ENCODE results near the gene TMEM107. TPM values are rescaled to one million over a fixed set of nuclear protein-coding genes. Genes with fewer than 3 reads are reported as not detected.

The TMEM107 gene
- total RNA-seq, 1 donor from 2014 or later: 17.1 TPM

DNA sequence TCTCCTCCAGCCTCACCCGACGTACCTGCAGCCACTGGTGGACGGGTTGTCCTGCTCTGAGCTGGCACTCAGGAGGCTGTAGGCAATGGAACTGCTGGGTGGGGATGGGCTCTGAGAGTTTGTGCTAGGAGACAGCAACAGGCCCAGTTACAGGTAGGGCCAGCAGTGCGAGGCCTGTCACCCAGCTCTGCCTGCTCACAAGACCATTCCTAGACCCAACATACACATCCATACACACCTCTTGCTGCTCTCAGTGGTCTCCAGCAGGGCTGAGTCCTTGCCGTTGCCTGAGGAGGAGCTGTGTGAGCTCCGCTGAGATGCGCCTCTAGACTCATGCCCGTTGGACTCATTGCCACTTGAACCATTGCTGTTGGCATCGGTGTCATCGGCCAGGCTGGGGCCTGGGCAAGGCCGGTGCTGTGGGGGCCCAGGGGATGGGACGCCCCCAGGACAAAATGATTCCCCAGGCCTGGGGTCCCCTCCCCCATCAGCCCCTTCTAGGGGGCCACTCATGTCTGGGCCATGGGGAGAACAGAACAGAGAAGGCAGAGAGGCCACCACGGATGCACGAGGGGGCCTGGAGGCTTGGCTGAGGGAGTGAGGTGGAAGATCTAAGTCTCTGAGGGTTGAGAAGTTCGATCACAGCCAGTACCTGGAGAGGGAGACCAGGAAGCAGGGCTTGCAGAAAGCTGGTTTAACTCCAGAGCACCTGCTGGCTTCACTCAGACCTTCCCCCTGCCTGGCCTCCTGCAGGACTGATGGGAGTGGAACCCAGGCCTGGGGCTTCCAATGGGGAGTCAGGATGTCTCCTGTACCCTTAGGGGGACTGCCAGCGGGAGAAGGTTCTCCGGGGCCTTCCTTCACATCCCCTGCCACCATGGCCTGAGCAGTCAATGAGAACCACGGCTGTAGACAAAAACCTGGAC lies 25.7 kb downstream of the TMEM107 start:
- no peak for DNase-seq (ENCODE audit: low spot score)

DNA sequence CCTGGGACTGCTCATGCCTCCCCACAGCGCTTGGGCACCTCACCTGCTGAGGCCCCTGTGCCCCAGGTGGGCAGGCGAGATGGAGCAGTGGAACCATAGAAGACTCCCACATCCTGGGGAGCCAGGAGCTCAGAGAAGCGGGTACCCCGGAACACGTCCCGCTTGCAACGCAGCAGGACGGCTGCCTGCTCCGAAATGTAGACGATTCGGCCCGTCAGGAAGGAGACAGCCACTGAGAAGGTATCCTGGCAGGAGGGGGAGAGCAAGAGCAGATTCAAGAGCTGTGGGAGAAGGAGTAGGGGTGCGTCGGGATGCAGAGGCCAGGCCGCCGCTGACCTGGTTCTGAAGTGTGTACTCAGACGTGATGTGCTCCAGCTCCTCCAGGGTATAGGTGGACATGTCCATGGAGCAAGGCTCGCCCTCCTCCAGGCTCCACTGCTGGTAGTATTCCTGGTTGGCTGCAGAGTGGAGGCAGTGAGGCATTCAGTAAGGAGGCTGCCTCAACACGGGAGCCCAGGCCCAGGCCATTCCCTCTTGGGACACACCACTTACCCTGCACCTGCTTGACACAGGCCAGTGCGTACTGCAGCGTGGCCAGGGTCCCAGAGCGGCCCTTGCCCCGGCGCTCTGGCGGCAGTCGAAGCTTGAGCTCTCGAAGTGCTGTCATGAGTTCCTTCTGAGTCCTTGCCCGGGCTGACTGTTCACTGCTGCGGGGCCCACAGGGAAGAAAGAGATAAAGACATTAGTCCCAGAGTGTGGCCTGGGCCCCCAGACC lies 26.6 kb downstream of the TMEM107 start:
- DNase-seq (ENCODE audit: low spot score): no peak

DNA sequence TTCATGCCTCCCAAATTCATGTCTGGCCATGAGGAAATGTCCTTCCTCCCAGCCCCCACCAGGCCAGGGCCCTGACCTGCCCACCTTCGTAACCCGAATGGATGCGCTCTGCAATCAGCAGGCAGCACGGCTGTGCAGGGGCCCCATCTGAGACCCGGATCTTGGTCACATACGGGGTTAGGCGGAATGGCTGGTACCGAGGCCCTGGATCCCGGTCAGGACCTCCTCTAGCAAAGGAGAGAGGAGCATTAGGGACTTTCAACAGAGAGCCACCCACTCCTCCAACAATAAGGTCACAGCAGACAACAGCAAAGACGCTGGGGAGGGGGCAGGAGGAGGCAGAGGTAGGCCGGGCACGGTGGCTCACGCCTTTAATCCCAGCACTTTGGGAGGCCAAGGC lies 27.6 kb downstream of the TMEM107 start:
- DNase-seq (ENCODE audit: low spot score): no peak

DNA sequence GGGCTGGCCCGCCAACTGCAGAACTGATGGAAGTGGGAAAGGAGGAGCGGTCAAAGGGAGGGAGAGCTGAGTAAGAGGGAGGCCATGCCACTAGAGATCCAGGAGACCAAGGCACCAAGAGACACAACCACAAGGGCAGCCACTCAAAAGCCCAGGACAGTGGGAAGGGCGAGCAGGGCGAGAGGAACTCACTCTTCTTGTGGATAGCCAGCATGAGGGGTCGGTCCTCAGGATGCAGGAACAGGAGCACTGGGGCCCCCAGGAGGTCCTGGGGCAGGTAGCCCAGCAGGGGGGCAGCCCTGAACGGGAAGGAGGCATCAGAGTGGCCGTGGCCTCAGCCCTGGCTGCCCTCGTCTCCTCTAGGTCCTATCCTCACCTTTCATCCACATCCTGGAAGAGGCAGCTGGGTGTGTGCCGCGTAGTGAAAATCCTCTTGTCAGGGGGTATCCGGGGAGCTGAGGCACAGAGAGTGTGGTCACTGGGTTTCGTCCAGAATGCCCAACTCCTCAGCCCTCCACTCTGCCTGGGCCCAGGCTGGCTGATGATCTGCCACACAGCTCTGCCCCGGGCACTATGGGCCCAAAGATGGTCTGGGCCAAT lies 28.3 kb downstream of the TMEM107 start:
- no peak for DNase-seq (ENCODE audit: low spot score)

DNA sequence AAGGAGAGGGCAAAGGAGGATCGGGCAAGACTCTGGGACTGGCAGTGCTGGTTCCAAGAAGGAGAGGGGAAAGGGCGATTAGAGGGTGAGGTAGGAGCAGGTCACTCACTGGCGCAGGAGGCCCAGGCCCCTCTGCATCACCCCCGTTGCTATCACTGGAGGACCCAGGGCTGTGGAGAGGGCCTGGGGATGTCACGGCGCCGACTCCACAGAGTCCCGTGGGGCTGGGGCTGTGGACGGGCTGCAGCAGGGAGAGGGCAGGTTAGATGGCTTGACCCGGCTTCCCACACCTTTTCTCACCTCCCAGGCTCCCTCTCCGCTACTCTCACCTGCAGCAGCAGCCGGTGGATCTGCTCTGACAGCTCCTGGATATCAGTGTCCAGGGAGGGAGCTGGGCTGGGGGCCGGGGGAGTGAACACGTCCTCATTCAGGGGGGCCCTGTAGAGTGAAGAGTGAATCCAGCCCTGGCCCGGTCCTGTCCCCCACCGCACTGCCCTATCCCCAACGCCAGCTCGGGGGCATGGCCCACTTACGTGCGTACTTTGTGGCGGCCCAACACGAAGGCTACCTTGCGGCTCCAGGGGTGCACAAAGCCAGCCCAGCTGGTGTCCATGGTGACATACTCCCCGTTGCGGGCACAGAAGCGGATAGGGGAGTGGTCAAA lies 28.9 kb downstream of the TMEM107 start:
- no peak for DNase-seq (ENCODE audit: low spot score)

DNA sequence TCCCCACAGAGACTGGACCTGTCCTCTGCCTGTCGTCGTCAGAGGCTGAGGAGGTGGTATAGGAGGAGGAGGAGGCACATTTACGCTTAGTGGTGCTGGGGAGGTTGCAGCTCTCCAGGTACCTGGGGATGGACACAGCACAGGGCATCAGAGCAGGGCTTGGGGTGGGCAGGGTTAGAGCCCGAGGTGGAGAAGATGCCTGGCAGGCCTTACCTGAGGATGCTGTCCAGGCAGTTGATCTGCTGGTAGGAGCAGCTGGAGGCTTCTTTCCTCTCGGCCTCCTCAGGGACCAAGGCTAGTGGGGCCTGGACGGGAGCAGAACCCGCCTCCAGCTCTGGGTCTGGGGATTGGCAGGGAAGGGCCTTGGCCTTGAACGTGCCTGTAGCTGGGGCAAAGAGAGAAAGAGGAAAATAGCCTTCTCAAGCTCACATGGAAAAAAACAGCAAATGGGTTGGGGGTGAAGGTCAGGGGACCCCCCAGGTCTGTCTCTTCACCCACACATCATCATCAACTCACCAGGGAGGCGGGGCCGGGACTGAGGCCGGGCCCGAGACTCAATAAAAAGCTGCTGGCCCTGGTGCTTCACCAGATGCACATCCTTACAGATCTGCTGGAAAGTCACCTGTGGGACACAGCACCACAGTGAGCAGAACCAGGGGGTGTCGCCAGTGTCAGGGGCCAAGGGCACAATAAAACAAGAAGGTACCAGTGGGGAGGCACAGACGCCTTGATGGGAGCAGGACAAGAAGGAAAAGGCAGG lies 29.6 kb downstream of the TMEM107 start:
- DNase-seq (ENCODE audit: low spot score): no peak

DNA sequence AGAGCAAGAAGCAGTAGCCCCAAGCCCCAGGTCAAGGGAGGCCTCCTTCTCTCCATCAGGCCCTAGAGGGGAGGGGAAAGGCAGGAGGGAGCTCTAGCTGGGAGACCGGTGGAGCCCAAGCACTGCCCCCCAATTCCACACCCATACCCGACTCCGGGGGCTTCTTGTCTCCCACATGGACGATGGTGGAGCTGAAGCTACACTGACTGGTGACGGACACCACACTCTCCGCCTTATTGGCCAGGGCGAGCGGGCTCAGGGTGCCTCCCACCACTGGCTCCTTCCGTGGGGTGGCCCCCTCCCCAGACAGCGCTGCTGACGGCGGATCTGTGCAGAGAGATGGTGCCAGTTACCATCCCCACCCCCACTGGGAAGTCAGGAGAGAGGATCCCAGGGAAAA lies 30.4 kb downstream of the TMEM107 start:
- no peak for DNase-seq (ENCODE audit: low spot score)

DNA sequence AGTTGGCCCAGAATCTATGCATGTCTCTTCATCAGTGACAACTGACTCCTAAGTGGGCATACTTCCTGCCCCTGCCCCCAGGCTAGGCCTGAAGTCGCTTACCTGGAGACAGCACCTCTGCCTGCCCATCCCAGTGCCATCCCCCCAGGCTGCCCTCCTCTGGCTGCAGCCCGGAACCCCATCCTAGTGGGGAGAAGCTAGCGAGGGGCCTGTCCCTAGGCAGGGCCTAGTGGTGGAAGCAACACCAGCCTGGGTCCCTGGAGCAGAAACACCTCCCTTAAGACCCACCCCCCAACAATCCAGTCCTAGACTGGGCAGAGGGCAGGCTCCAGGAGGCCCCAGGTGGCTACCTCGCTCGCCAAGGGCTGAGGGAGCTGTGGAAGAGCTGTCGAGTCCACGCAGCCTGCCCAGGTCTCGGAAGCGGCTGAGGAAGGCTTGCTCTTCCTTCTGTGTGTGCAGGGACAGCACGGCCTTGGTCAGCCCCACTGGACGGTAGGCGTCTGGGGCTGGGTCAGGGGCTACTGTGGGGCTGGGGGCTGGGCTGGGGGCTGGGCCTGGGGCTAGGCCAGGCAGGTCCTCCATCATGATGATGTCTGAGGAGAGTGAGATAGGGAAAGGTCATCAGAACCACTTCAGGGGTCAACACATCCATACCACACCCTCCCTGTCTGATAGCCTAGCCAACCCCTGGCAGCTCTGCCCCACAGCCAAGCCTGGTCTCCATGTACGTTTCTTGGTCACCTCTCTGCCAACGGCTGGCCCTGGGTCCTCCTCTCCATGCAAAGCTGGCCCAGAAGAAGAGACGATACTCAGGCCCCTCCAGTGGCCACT lies 31.6 kb downstream of the TMEM107 start:
- no peak for DNase-seq (ENCODE audit: low spot score)

DNA sequence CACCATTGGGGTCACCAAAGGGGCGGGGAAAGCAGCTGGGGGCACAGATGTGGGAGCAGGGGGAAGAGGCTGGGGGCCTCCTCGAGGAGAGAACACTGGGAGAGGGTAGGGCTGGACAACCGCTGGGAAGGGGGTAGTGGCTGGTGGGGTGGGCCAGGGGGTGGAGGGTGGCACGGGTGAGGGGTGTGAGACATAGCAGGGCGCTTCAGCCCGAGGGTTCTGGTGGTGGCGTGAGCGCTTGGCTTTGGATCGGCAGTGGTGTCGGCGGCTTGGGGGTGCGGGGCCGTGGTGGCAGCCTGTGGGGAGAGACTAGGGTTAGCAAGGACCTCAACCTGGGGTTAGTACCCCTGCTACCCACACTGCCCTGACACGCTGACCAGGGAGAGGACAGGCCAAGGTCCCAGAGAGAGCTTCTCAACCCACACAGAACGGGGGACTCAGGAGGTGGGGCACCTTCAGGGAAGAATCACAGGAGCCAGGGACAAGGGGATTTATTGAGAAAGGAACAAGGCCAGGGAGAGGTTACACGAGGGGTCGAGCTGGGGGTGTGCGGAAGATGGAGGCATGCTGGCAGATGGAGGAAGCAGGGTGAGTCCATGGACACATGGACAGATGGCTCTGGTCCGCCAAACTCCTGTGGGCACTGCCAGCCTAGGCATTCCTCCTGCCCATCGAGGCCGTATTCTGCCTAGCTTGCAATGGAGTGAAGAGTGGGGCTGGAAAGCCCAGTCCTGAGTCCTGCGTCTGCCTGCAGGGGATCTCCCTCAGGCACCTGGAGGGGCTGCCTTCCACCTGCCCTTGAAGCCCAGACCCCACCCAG lies 32.4 kb downstream of the TMEM107 start:
- no peak for DNase-seq (ENCODE audit: low spot score)

DNA sequence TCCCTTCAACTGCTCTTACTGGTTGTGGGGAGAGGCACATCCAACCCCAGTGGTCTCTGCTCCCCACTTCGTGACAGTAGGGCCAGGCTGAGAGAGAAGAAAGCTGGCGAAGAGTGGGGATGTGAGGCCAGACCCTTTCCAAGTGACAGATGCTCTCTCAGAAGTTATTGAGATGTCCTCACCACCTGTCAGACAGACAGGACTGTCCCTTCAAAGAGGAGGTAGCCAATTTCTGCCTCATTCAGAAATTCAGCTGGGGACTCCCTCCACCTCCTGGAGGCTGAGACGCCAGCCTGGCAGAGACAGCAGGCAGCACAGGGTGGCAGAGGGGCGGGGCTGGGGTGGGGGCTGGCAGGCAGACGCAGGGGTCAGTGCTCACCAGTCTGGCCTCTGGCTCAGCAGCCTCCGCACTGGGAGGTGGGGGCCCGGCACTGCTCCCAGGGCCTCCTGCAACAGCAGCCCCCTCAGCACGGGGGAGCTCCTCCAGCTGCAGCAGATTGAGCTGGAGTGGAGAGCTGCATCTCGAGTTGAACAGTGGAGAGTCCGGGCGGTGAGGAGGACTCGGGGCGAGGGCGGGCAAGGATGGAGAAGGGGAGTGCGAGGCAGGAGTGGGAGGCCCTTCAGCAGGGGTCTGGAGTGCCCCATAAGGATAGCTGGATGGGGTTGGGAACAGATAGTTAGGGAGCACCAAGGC lies 33.1 kb downstream of the TMEM107 start:
- no peak for DNase-seq (ENCODE audit: low spot score)

DNA sequence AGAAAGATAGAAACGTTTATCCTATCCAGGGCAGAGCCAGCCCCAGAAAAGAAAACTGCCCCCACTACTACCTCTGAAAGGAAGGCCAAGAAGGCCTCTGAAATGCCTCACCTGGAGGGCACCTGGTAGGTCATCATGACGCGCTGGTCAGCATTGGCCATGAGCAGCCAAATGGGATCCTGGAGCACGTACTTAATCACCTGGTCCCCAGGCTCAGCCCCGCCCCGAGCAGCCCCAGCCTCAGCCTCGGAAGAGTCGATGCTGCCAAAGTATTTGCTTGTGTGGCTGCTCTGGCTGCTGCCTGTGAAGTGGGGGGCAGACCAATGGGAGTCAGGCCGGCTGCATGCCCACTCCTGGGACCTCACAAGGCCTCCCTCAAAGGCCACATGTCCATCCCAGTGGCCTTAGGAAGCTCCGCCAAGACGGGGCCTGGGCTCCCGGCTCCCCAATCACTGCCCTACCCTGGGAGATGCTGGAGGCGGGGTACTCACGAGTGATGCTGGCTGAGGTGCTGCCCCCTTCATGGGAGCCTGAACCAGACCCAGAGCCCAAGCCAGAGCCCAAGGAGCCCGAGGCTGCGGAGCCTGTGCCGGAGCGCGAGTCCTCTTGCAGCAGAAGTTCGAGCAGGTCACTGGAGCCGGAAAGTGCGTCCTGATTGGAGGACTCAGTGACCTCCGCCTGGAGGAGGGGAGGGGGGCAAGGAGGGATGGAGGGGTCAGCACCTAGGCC lies 33.9 kb downstream of the TMEM107 start:
- no peak for DNase-seq (ENCODE audit: low spot score)

DNA sequence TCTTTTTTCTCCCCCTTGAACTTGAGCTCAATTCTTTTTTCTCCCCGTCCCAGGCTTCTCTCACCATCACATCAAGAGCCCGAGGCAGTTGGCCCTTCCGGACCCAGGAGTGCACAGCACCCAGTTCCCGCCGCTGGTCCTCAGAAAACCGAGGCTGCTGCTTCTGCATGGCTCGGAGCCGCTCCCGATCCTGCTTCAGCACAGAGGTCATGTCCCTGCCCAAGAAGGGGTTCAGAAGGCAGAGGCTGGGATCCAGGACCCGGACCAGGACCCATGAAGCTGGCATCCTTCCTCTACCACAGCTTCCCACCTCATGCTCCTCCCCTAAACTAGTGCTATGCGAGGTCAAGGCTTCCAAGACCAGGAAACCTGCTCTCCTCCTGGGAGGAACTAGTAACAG lies 34.4 kb downstream of the TMEM107 start:
- no peak for DNase-seq (ENCODE audit: low spot score)

DNA sequence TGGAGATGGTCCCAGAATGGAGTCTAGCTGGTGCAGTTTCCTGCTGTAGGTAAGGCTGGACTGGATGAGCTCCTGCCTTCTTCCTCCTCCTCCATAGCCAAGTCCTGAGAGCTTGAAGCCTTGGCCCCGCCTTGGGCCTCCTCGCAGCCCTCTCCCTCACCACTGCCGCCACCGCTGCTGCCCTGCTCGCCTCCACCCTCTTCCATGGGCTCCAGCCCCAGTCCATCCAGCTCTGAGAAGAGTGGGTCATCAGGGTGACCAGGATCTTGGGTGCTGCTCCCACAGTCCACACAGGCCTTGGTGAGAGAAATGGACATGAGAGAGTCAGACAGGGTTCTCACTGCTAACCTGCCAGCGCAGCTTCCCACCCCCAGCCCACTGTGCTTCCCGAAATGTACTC lies 35.1 kb downstream of the TMEM107 start:
- no peak for DNase-seq (ENCODE audit: low spot score)

DNA sequence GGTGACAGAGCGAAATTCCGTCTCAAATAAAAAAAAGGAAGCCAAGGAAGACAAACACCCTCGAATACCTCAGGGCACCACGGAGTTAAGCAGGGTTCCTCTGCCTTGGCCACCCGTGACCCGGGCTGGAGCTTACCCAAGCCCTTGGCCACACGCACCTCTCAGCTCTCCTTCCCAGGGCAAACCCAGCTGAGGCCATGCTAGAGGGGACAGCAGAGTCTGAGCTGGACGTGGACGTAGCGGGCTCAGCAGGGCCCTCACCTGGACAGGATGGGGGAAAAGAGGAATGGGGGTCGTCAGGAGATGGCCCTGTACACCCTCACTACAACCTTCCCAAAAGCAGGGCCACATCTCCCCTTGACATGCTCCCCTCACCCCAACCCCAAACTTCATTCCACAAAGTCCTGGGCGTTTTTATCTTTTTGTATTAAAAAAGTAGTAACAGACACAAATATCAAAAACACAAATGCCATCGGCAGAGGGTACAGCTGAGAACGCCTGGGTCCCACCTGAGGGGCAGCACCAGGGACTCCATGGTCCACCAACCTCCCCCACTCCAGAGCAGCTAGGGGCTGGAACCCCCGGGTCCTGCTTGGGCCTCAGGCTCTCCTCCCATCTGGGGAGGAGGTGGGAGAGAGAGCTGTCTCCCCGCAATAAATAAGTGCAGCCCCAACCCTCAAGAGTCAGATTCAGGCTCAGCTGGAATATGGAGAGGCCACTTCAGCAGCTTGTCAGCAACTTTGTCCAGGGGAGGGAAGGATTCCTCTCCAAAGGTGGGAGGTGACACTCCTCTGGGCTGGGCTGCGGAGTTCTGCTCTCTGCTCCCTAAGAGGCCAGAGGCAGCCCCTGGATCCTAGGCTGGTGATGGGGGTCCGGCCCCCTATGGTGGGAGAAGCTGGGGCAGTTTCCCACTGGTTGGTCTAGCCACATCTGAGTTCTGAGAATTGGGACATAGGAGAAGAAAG lies 35.8 kb downstream of the TMEM107 start:
- DNase-seq (ENCODE audit: low spot score): no peak

DNA sequence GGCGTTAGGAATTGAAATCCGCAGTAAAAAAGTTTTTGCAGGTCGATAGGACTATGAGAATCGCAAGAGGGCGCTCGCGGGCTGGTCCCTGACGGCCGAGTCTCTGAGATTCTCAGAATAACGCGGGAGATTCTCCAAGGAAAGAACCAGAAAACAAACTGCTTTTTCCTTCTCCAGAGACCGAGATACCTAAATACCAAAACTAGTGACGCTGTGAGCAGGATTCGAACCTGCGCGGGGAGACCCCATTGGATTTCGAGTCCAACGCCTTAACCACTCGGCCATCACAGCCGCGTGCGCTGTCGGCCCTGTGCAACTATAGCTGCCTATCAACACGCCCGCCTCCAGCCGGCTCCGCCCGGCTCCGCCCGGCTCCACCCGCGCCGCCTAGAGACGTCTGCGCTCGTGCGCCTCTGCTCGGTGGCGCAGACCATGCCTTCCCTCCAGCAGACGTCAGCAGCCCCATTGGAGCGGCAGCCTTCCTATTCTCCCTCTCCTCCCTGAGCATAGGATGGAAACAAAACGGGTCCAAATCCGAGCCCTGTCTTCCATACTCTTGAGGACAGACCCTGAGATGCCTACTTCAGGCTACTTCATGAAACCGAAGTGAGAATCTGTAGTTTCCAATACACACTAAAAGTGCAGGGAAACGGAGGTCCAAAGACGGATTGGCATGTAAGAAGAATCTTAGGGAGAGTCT lies 37.4 kb downstream of the TMEM107 start:
- DNase-seq (ENCODE audit: low spot score): peak; percentile 99

DNA sequence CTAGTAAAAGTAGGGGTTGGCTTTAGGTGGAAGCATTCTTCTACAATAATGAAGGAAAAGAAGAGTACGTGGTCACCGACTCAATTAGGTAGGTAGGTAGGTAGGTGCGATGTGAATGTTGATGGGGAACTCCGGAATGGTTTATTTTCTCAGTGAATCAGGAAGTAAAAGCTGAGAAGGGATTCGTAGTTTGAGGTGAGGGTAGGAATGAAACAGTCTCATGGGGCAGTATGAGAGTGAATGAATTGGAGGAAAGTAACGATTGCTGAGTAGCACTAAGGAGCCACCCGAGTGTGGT lies 37.9 kb downstream of the TMEM107 start:
- no peak for DNase-seq (ENCODE audit: low spot score)

Data from ureter (tissue), 1 donor.